Measurements from ENCODE around the gene IL1RAP.

- TF ChIP-seq POLR2AphosphoS5 (IDR thresholded peaks at IDR 0.05) (no peak), CTCF (IDR thresholded peaks at IDR 0.05) (no peak), EP300 (IDR thresholded peaks at IDR 0.05) (no peak), POLR2A (IDR thresholded peaks at IDR 0.05; ENCODE audit: low read depth) (no peak)
Observed at GRCh38 chr3:190579514-190580137, 65.7 kb downstream of the IL1RAP start.

Data from esophagus muscularis mucosa (tissue), 4 donors.